Liver (tissue), 9 donors: ENCODE measurements around the gene NKAIN2. TPM values are rescaled to one million over a fixed set of nuclear protein-coding genes. Genes with fewer than 3 reads are reported as not detected.

ENCODE experiments used
- DNase-seq: peaks from one replicate; pipeline ENCODE4 v3.0.0-alpha.2; 2017; ENCODE audit warnings: low spot score
- H3K27ac ChIP-seq, 2 donors: one replicate each; pipeline ENCODE4 v1.7.0; 2013; ENCODE audit warnings: inconsistent platforms in 2 of 2, low read length in 2 of 2, control low read depth in 1 of 2, low read depth in 1 of 2, mild to moderate bottlenecking in 1 of 2
- H3K27me3 ChIP-seq, 4 donors: one replicate each; pipeline versions ENCODE4 v1.6.1 to v1.7.0; 2013; ENCODE audit warnings: low read length in 3 of 4, inconsistent platforms in 1 of 4, mild to moderate bottlenecking in 1 of 4, moderate library complexity in 1 of 4; ENCODE audit not compliant: control insufficient read depth in 4 of 4, insufficient read depth in 4 of 4
- H3K36me3 ChIP-seq, 4 donors: one replicate each; pipeline versions ENCODE4 v1.6.1 to v1.7.0; 2013; ENCODE audit warnings: low read length in 3 of 4, mild to moderate bottlenecking in 3 of 4, low read depth in 1 of 4, moderate library complexity in 1 of 4; ENCODE audit not compliant: control insufficient read depth in 4 of 4, insufficient read depth in 3 of 4
- H3K4me1 ChIP-seq, 4 donors: one replicate each; pipeline versions ENCODE4 v1.6.1 to v1.7.0; 2013; ENCODE audit warnings: low read length in 3 of 4, mild to moderate bottlenecking in 3 of 4, moderate library complexity in 1 of 4; ENCODE audit not compliant: control insufficient read depth in 4 of 4, insufficient read depth in 4 of 4
- H3K4me3 ChIP-seq, 3 donors: one replicate each; pipeline versions ENCODE4 v1.6.1 to v1.7.0; 2013; ENCODE audit warnings: low read length in 3 of 3, control low read depth in 1 of 3, low read depth in 1 of 3, mild to moderate bottlenecking in 1 of 3
- H3K9ac ChIP-seq, 2 donors: one replicate each; pipeline ENCODE4 v1.7.0; 2013; ENCODE audit warnings: low read length in 2 of 2, mild to moderate bottlenecking in 2 of 2, moderate library complexity in 2 of 2, control low read depth in 1 of 2, low read depth in 1 of 2
- H3K9me3 ChIP-seq, 4 donors: one replicate each; pipeline versions ENCODE4 v1.6.1 to v1.7.0; 2013; ENCODE audit warnings: low read length in 3 of 4; ENCODE audit not compliant: control insufficient read depth in 4 of 4
- EGR1 ChIP-seq, 2 donors: IDR thresholded peaks; 2 replicates each; pipeline ENCODE4 v1.6.1; 2016 to 2018; ENCODE audit warnings: antibody characterized with exemption in 2 of 2, low read depth in 2 of 2
- FOXA1 ChIP-seq: IDR thresholded peaks from 2 replicates; pipeline ENCODE4 v1.6.1; 2016; ENCODE audit warnings: antibody characterized with exemption
- FOXA2 ChIP-seq: IDR thresholded peaks from 2 replicates; pipeline ENCODE4 v1.6.1; 2016; ENCODE audit warnings: antibody characterized with exemption
- GABPA ChIP-seq, 2 donors: IDR thresholded peaks in 1 of 2; conservative IDR thresholded peaks in 1 of 2; 2 replicates each; pipeline ENCODE4 v1.6.1; 2016; ENCODE audit warnings: antibody characterized with exemption in 2 of 2, mild to moderate bottlenecking in 1 of 2, moderate library complexity in 1 of 2
- HNF4A ChIP-seq, 2 donors: conservative IDR thresholded peaks; 2 replicates each; pipeline ENCODE4 v1.6.1; 2016; ENCODE audit warnings: antibody characterized with exemption in 2 of 2, mild to moderate bottlenecking in 2 of 2
- HNF4G ChIP-seq: IDR thresholded peaks from 2 replicates; pipeline ENCODE4 v1.6.1; 2016; ENCODE audit warnings: antibody characterized with exemption
- NR2F2 ChIP-seq: IDR thresholded peaks from 2 replicates; pipeline ENCODE4 v1.6.1; 2016; ENCODE audit warnings: antibody characterized with exemption
- RAD21 ChIP-seq, 2 donors: IDR thresholded peaks; 2 replicates each; pipeline ENCODE4 v1.6.1; 2016; ENCODE audit warnings: antibody characterized with exemption in 2 of 2, mild to moderate bottlenecking in 2 of 2
- RXRA ChIP-seq, 2 donors: IDR thresholded peaks; 2 replicates each; pipeline ENCODE4 v1.6.1; 2017 to 2018; ENCODE audit warnings: antibody characterized with exemption in 2 of 2, mild to moderate bottlenecking in 1 of 2
- SP1 ChIP-seq: IDR thresholded peaks from 2 replicates; pipeline ENCODE4 v1.6.1; 2018; ENCODE audit warnings: antibody characterized with exemption, mild to moderate bottlenecking
- TAF1 ChIP-seq: conservative IDR thresholded peaks from 2 replicates; pipeline ENCODE4 v1.6.1; 2016; ENCODE audit warnings: antibody characterized with exemption, mild to moderate bottlenecking
- YY1 ChIP-seq: IDR thresholded peaks from 2 replicates; pipeline ENCODE4 v1.6.1; 2016; ENCODE audit warnings: antibody characterized with exemption, mild to moderate bottlenecking
- WGBS: extraction: QIAGEN DNeasy Blood & Tissue Kit; methylation state at CpG from one replicate; pipeline ENCODE4 v1.1.7; 2013; 5-methylcytosine and 5-hydroxymethylcytosine counted together
- polyA plus RNA-seq, 2 donors: library from polyadenylated mRNA; stranded (reverse) in 1 of 2; unstranded in 1 of 2; fragments of 200-250 nt in 1 of 2; fragments of >200 nt in 1 of 2; fragmentation: Nextera tagmentation in 1 of 2; extraction: Ambion mirVana in 1 of 2; gene quantifications; one replicate each; pipeline versions ENCODE4 v1.2.1 to v1.2.3, GENCODE V29; 2013 to 2015
- total RNA-seq, 2 donors: library from RNA; depleted of rRNA; stranded (reverse); fragments of >200 nt; gene quantifications; one replicate each; pipeline ENCODE4 v1.2.3, GENCODE V29; 2014
- TF ChIP-seq, protein P1 (sequence below): fragments of 150-350 bp; IDR thresholded peaks from 2 replicates; pipeline ENCODE4 v1.5.1; 2017; ENCODE audit warnings: improper control_type of control experiment, low read depth, low read length; ENCODE audit not compliant: missing input control
- TF ChIP-seq, protein P2 (sequence below): IDR thresholded peaks from 2 replicates; pipeline ENCODE4 v1.6.1; 2016; ENCODE audit warnings: antibody characterized with exemption
- TF ChIP-seq, protein P3 (sequence below): IDR thresholded peaks from 2 replicates; pipeline ENCODE4 v1.6.1; 2016; ENCODE audit warnings: antibody characterized with exemption
- TF ChIP-seq, protein P4 (sequence below): IDR thresholded peaks from 2 replicates; pipeline ENCODE4 v1.6.1; 2016; ENCODE audit warnings: antibody characterized with exemption, mild to moderate bottlenecking
- TF ChIP-seq, protein P5 (sequence below): IDR thresholded peaks from 2 replicates; pipeline ENCODE4 v1.6.1; 2016; ENCODE audit warnings: antibody characterized with exemption
- donor health status: healthy.
- donor health status: healthy.
- donor health status: healthy.
- donor health status: healthy.
- donor health status: healthy.

The NKAIN2 gene
- total and polyA plus RNA-seq, 4 donors: 0.05 to 0.14 TPM; not detected in 2

DNA sequence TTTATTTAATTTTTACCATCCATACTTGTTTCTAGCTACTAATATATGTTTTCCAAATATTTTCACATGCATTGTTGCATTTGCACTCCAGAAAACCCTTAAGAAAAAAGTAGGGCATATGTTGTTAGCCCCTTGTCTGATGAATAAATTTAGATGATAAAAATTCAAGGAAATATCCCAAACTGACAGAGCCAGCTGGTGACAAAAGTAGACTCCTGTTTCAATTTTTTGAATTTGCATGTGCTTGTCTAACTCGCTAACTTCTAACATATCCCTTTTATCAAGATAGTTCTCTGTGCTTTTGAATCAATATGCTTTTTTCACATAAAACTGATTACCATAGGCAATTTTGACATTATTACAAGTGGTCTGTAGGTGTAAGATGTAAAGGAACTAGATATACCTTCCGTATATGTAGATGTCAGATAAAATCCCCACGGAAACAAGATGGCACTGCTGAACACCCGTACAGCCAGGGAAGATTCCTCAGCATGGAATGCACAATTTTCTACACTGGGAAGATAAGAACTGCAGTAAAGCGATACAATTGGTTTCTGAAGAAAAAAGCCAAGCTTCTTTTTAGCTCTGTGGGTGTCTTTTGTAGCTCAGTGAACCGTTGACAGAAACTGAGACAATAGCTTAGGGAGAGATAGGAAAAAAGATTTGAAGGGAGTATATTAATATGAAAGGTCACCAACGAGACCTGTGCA is 721.0 kb downstream of the NKAIN2 start:
- no peak for DNase-seq
- Histone ChIP-seq H3K27me3 (no peaks in the 10 kb centered on the region), H3K9me3 (no peaks in the 10 kb centered on the region), H3K9ac (no peak overlapping the region), H3K36me3 (no peaks in the 10 kb centered on the region), H3K4me1 (no peaks in the 10 kb centered on the region), H3K27ac (no peak overlapping the region), H3K4me3 (no peak overlapping the region)
- no peak for TF ChIP-seq SP1
- TF ChIP-seq HNF4A (conservative IDR thresholded peaks at IDR 0.05): no peak
- no peak for TF ChIP-seq FOXA1
- TF ChIP-seq, protein P1, sequence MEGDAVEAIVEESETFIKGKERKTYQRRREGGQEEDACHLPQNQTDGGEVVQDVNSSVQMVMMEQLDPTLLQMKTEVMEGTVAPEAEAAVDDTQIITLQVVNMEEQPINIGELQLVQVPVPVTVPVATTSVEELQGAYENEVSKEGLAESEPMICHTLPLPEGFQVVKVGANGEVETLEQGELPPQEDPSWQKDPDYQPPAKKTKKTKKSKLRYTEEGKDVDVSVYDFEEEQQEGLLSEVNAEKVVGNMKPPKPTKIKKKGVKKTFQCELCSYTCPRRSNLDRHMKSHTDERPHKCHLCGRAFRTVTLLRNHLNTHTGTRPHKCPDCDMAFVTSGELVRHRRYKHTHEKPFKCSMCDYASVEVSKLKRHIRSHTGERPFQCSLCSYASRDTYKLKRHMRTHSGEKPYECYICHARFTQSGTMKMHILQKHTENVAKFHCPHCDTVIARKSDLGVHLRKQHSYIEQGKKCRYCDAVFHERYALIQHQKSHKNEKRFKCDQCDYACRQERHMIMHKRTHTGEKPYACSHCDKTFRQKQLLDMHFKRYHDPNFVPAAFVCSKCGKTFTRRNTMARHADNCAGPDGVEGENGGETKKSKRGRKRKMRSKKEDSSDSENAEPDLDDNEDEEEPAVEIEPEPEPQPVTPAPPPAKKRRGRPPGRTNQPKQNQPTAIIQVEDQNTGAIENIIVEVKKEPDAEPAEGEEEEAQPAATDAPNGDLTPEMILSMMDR: no peak
- no peak for TF ChIP-seq EGR1 (IDR thresholded peaks at IDR 0.05; ENCODE audit: low read depth in 2 of 2)
- no peak for TF ChIP-seq RAD21 (IDR thresholded peaks at IDR 0.05)
- 65% methylated on average over 7 of the region's 7 CpGs for WGBS

DNA sequence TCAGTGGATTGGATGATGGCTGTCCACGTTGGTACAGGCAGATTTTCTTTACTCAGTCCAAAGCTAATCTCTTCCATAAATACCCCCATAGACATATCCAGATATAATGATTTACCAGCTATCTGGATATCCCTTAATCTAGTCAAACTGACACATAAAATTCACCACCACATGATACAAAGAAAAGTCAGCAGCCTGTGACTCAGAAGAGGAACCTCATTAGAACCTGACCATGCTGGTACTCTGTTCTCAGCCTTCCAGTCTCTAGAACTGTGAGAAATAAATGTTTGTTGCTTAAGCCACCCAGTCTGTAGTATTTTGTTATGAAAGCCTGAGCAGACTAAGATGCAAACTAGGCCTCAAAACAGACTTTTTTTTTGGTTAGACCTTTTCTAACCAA is 727.3 kb downstream of the NKAIN2 start:
- H3K36me3 ChIP-seq: no peaks in the 10 kb centered on the region
- H3K4me1 ChIP-seq: no peaks in the 10 kb centered on the region
- H3K9ac ChIP-seq: no peak overlapping the region
- no peak for DNase-seq
- no peak overlapping the region for H3K27ac ChIP-seq
- H3K4me3 ChIP-seq: no peak overlapping the region
- WGBS: 65% methylated on average over 1 of the region's 1 CpG
- H3K27me3 ChIP-seq: no peaks in the 10 kb centered on the region
- TF ChIP-seq HNF4G (no peak), TAF1 (no peak), RAD21 (IDR thresholded peaks at IDR 0.05) (no peak), NR2F2 (no peak), FOXA2 (no peak), YY1 (no peak), FOXA1 (no peak), RXRA (IDR thresholded peaks at IDR 0.05) (no peak), GABPA (IDR thresholded peaks at IDR 0.05 in 1 of 2, conservative IDR thresholded peaks at IDR 0.05 in 1 of 2) (no peak), HNF4A (conservative IDR thresholded peaks at IDR 0.05) (no peak)
- TF ChIP-seq, protein P2, sequence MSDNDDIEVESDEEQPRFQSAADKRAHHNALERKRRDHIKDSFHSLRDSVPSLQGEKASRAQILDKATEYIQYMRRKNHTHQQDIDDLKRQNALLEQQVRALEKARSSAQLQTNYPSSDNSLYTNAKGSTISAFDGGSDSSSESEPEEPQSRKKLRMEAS: no peak
- TF ChIP-seq, protein P3, sequence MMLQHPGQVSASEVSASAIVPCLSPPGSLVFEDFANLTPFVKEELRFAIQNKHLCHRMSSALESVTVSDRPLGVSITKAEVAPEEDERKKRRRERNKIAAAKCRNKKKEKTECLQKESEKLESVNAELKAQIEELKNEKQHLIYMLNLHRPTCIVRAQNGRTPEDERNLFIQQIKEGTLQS: no peak
- TF ChIP-seq, protein P4, sequence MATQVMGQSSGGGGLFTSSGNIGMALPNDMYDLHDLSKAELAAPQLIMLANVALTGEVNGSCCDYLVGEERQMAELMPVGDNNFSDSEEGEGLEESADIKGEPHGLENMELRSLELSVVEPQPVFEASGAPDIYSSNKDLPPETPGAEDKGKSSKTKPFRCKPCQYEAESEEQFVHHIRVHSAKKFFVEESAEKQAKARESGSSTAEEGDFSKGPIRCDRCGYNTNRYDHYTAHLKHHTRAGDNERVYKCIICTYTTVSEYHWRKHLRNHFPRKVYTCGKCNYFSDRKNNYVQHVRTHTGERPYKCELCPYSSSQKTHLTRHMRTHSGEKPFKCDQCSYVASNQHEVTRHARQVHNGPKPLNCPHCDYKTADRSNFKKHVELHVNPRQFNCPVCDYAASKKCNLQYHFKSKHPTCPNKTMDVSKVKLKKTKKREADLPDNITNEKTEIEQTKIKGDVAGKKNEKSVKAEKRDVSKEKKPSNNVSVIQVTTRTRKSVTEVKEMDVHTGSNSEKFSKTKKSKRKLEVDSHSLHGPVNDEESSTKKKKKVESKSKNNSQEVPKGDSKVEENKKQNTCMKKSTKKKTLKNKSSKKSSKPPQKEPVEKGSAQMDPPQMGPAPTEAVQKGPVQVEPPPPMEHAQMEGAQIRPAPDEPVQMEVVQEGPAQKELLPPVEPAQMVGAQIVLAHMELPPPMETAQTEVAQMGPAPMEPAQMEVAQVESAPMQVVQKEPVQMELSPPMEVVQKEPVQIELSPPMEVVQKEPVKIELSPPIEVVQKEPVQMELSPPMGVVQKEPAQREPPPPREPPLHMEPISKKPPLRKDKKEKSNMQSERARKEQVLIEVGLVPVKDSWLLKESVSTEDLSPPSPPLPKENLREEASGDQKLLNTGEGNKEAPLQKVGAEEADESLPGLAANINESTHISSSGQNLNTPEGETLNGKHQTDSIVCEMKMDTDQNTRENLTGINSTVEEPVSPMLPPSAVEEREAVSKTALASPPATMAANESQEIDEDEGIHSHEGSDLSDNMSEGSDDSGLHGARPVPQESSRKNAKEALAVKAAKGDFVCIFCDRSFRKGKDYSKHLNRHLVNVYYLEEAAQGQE: no peak
- TF ChIP-seq, protein P5, sequence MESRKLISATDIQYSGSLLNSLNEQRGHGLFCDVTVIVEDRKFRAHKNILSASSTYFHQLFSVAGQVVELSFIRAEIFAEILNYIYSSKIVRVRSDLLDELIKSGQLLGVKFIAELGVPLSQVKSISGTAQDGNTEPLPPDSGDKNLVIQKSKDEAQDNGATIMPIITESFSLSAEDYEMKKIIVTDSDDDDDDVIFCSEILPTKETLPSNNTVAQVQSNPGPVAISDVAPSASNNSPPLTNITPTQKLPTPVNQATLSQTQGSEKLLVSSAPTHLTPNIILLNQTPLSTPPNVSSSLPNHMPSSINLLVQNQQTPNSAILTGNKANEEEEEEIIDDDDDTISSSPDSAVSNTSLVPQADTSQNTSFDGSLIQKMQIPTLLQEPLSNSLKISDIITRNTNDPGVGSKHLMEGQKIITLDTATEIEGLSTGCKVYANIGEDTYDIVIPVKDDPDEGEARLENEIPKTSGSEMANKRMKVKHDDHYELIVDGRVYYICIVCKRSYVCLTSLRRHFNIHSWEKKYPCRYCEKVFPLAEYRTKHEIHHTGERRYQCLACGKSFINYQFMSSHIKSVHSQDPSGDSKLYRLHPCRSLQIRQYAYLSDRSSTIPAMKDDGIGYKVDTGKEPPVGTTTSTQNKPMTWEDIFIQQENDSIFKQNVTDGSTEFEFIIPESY: no peak
- no peaks in the 10 kb centered on the region for H3K9me3 ChIP-seq
